ENCODE data around the gene DCTN4. TPM values are rescaled to one million over a fixed set of nuclear protein-coding genes. Genes with fewer than 3 reads are reported as not detected.

Gene DCTN4
- polyA plus RNA-seq, 3 donors: 14.6 to 34.4 (median 16.3) TPM

- Mint-ChIP-seq H3K4me3 (no peak overlapping the region), H3K4me1 (peaks cover 53% of the 10 kb centered on the region), H3K27ac (peak overlapping the region in 2 of 7 donors; percentile 35 to 80), H3K9me3 (no peaks in the 10 kb centered on the region), H3K36me3 (peaks cover 27% of the 10 kb centered on the region in 2 donors), H3K27me3 (ENCODE audit: low read depth in 3 of 3) (no peaks in the 10 kb centered on the region)
- Histone ChIP-seq H2AFZ (ENCODE audit: insufficient read depth, low read depth, low read length, poor library complexity, severe bottlenecking) (no peak overlapping the region), H3K4me2 (replicated peaks; ENCODE audit: extremely low read depth, low read length, poor library complexity, severe bottlenecking) (no peak overlapping the region), H4K20me1 (ENCODE audit: insufficient read depth, low read length) (peaks cover 45% of the 10 kb centered on the region), H3K9me3 (replicated peaks in 1 of 2; ENCODE audit: control insufficient read depth in 1 of 2, insufficient read depth in 1 of 2, low read length in 2 of 2) (no peaks in the 10 kb centered on the region), H3K79me2 (ENCODE audit: insufficient read depth, low read length) (peaks cover 98% of the 10 kb centered on the region), H3K36me3 (replicated peaks in 1 of 2; ENCODE audit: control insufficient read depth in 1 of 2, insufficient read depth in 2 of 2, low read length in 2 of 2) (peaks cover 18 to 19% of the 10 kb centered on the region in 2 donors), H3K27me3 (ENCODE audit: control insufficient read depth in 2 of 2, insufficient read depth in 2 of 2, low read length in 2 of 2) (no peaks in the 10 kb centered on the region), H3K4me1 (ENCODE audit: control insufficient read depth in 1 of 2, insufficient read depth in 2 of 2, low read length in 2 of 2) (peaks cover 42 to 44% of the 10 kb centered on the region in 2 donors), H3K27ac (ENCODE audit: low read depth in 1 of 2, low read length in 2 of 2) (no peak overlapping the region), H3K9ac (ENCODE audit: insufficient read depth, low read length, poor library complexity, severe bottlenecking) (no peak overlapping the region), H3K4me3 (replicated peaks in 1 of 3; ENCODE audit: low read depth in 2 of 3, low read length in 3 of 3) (no peak overlapping the region)
- TF ChIP-seq CTCF (IDR thresholded peaks at IDR 0.05): no peak
- intact Hi-C loops (cut with micrococcal nuclease): no loop called here
- no peak for DNase-seq
These were observed 32.7 kb upstream of the DCTN4 start for GRCh38 chr5:150791536-150791935.

- Histone ChIP-seq H3K36me3 (replicated peaks in 1 of 2; ENCODE audit: control insufficient read depth in 1 of 2, insufficient read depth in 2 of 2, low read length in 2 of 2) (peaks cover 3 to 4% of the 10 kb centered on the region in 2 donors), H3K4me1 (ENCODE audit: control insufficient read depth in 1 of 2, insufficient read depth in 2 of 2, low read length in 2 of 2) (peaks cover 43 to 45% of the 10 kb centered on the region in 2 donors), H3K79me2 (ENCODE audit: insufficient read depth, low read length) (peaks cover 100% of the 10 kb centered on the region), H3K4me2 (replicated peaks; ENCODE audit: extremely low read depth, low read length, poor library complexity, severe bottlenecking) (peak overlapping the region; percentile 45), H3K9ac (ENCODE audit: insufficient read depth, low read length, poor library complexity, severe bottlenecking) (peak overlapping the region; percentile 10), H2AFZ (ENCODE audit: insufficient read depth, low read depth, low read length, poor library complexity, severe bottlenecking) (peak overlapping the region; percentile 23), H3K27me3 (ENCODE audit: control insufficient read depth in 2 of 2, insufficient read depth in 2 of 2, low read length in 2 of 2) (no peaks in the 10 kb centered on the region), H3K27ac (ENCODE audit: low read depth in 1 of 2, low read length in 2 of 2) (peak overlapping the region; percentile 36 to 81), H4K20me1 (ENCODE audit: insufficient read depth, low read length) (peaks cover 37% of the 10 kb centered on the region), H3K4me3 (replicated peaks in 1 of 3; ENCODE audit: low read depth in 2 of 3, low read length in 3 of 3) (peak overlapping the region in 1 of 3 experiments; percentile 60), H3K9me3 (replicated peaks in 1 of 2; ENCODE audit: control insufficient read depth in 1 of 2, insufficient read depth in 1 of 2, low read length in 2 of 2) (no peaks in the 10 kb centered on the region)
- peak overlapping the region; percentile 80 to 94 (median 85) for H3K27ac Mint-ChIP-seq
- H3K4me3 Mint-ChIP-seq: peak overlapping the region; percentile 31 to 77
- H3K36me3 Mint-ChIP-seq: peaks cover 19 to 24% of the 10 kb centered on the region in 2 donors
- H3K27me3 Mint-ChIP-seq (ENCODE audit: low read depth in 3 of 3): no peaks in the 10 kb centered on the region
- peaks cover 58% of the 10 kb centered on the region for H3K4me1 Mint-ChIP-seq
- H3K9me3 Mint-ChIP-seq: peaks cover 0 to 1% (median 0%) of the 10 kb centered on the region in 7 donors
- DNase-seq: peak; percentile 76 to 92 (median 89)
- no peak for TF ChIP-seq CTCF (IDR thresholded peaks at IDR 0.05)
- 0% methylated on average over 4 of the region's 7 CpGs for WGBS (ENCODE audit: insufficient coverage)
- intact Hi-C loops (cut with micrococcal nuclease): loop anchor here in 1 of 2 donors (5.0 kb wide), 1 partner anchor 38 kb away; no protein-coding TSS in a partner anchor
These were observed 31.3 kb upstream of the DCTN4 start for GRCh38 chr5:150789943-150790611.

All from CD14-positive monocyte (primary cell).